Fibroblast of lung (primary cell): Measurements from ENCODE around the gene TIAM2.

Experiments
- EZH2 ChIP-seq: IDR thresholded peaks from 2 replicates; pipeline ENCODE4 v1.5.1; 2012; ENCODE audit warnings: low read length, control low read depth, mild to moderate bottlenecking; ENCODE audit errors: missing control alignments
- TF ChIP-seq, protein P1 (sequence below), 2 donors: IDR thresholded peaks in 1 of 2; conservative IDR thresholded peaks in 1 of 2; 1 replicate in 1 of 2; 2 replicates in 1 of 2; pipeline ENCODE4 v1.5.1; 2011 to 2012; ENCODE audit warnings: low read length in 2 of 2, control low read depth in 1 of 2, inconsistent platforms in 1 of 2, low read depth in 1 of 2, mild to moderate bottlenecking in 1 of 2

- TF ChIP-seq, protein P1, sequence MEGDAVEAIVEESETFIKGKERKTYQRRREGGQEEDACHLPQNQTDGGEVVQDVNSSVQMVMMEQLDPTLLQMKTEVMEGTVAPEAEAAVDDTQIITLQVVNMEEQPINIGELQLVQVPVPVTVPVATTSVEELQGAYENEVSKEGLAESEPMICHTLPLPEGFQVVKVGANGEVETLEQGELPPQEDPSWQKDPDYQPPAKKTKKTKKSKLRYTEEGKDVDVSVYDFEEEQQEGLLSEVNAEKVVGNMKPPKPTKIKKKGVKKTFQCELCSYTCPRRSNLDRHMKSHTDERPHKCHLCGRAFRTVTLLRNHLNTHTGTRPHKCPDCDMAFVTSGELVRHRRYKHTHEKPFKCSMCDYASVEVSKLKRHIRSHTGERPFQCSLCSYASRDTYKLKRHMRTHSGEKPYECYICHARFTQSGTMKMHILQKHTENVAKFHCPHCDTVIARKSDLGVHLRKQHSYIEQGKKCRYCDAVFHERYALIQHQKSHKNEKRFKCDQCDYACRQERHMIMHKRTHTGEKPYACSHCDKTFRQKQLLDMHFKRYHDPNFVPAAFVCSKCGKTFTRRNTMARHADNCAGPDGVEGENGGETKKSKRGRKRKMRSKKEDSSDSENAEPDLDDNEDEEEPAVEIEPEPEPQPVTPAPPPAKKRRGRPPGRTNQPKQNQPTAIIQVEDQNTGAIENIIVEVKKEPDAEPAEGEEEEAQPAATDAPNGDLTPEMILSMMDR (conservative IDR thresholded peaks at IDR 0.05 in 1 of 2, IDR thresholded peaks at IDR 0.05 in 1 of 2; ENCODE audit: low read depth in 1 of 2, low read length in 2 of 2) = no peak
- TF ChIP-seq EZH2 = no peak
Observed at GRCh38 chr6:155212106-155212505, 217.0 kb downstream of the TIAM2 start.
